Measurements from ENCODE around the gene SUCLG2. TPM values are rescaled to one million over a fixed set of nuclear protein-coding genes. Genes with fewer than 3 reads are reported as not detected.

The SUCLG2 gene
- total and polyA plus RNA-seq, 7 donors = 63.1 to 289 (median 70.9) TPM

DNA sequence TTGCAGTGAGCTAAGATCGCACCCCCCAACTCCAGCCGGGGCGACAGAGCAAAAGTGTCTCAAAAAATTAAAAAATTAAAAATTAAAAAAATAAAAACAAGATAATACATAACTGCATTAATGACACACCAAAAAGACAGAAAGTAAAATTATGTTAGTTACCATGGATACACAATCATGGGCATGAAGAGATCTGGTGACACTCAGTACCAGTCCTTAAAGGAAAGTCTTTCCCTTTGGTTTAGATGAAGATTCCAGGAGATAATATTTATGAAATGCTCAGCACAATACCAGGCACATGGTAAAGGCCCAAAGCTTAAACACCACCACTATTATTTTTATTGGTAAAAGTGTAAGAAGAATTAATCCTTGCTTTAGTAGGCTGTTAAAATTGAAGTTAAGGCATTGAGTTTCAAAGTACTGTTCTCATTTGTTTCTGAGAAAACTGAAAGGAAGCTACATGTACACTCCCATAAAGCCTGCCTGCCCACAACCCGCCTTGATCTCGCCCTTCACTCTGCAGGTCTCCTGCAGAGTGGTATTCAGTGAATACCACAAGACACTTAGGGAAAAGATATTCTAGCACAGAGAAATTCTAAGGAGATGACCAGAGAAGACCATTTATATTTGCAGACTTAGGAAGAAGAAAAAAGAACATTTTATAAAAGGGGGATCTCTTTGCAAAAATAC is 52.3 kb downstream of the SUCLG2 start:
- H3K4me3 ChIP-seq = no peak overlapping the region
- peaks cover 0 to 7% (median 3%) of the 10 kb centered on the region in 4 donors for H3K4me1 ChIP-seq
- 85 to 97% methylated on average over 5 of the region's 5 CpGs for WGBS, 2 donors
- no peaks in the 10 kb centered on the region for H3K27me3 ChIP-seq
- DNase-seq = no peak
- H3K27ac ChIP-seq = no peak overlapping the region
- peaks cover 0 to 23% (median 0%) of the 10 kb centered on the region in 4 donors for H3K36me3 ChIP-seq
- TF ChIP-seq POLR2A (IDR thresholded peaks at IDR 0.05) (no peak), POLR2AphosphoS5 (IDR thresholded peaks at IDR 0.05) (no peak)
- H3K9me3 ChIP-seq = no peaks in the 10 kb centered on the region
- intact Hi-C loops (cut with DNase I) = no loop called here

DNA sequence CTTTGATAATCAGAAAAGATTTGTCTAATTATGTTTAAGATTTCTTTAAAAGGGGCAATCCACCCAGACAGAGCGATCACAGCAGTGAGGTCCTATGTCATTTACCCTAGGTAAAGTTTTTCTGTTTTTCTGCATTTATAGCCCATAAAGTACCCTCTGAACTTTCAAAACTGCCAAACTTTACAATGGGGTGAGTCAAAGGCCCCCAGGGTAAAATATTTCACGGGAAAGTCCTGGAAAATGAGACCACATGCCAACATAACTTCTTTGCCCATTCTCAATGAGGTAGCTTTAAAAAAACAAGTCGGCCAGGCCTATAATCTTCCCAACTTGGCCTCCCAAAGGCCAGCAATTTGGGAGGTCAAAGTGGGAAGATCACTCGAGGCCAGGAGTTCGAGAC is 53.0 kb downstream of the SUCLG2 start:
- H3K4me3 ChIP-seq = no peak overlapping the region
- intact Hi-C loops (cut with DNase I) = no loop called here
- no peaks in the 10 kb centered on the region for H3K9me3 ChIP-seq
- TF ChIP-seq, protein P1, sequence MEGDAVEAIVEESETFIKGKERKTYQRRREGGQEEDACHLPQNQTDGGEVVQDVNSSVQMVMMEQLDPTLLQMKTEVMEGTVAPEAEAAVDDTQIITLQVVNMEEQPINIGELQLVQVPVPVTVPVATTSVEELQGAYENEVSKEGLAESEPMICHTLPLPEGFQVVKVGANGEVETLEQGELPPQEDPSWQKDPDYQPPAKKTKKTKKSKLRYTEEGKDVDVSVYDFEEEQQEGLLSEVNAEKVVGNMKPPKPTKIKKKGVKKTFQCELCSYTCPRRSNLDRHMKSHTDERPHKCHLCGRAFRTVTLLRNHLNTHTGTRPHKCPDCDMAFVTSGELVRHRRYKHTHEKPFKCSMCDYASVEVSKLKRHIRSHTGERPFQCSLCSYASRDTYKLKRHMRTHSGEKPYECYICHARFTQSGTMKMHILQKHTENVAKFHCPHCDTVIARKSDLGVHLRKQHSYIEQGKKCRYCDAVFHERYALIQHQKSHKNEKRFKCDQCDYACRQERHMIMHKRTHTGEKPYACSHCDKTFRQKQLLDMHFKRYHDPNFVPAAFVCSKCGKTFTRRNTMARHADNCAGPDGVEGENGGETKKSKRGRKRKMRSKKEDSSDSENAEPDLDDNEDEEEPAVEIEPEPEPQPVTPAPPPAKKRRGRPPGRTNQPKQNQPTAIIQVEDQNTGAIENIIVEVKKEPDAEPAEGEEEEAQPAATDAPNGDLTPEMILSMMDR (IDR thresholded peaks at IDR 0.05) = no peak
- TF ChIP-seq POLR2A (IDR thresholded peaks at IDR 0.05) (no peak), EP300 (IDR thresholded peaks at IDR 0.05) (no peak), POLR2AphosphoS5 (IDR thresholded peaks at IDR 0.05) (no peak)
- 84 to 85% methylated on average over 5 of the region's 5 CpGs for WGBS, 2 donors
- peaks cover 0 to 7% (median 3%) of the 10 kb centered on the region in 4 donors for H3K4me1 ChIP-seq
- peaks cover 0 to 19% (median 0%) of the 10 kb centered on the region in 4 donors for H3K36me3 ChIP-seq
- no peak overlapping the region for H3K27ac ChIP-seq
- no peaks in the 10 kb centered on the region for H3K27me3 ChIP-seq
- DNase-seq = no peak

DNA sequence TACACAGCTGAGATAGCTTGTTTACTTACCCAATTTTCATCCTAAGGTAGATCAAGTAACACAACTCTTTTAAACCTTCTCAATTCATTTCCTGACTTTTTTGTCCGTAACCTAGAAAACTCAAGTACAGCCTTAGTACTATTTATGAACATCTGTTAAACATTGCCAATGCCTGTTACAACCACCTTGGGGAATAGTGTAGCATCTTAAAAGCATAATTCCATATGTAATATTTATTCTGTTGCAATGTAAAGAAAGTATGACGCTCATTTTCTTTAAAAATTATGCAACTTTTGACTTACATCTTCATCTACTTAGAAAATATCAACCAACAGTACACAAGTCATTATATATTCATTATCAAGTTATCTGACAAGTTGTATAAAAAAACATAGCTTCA is 54.6 kb downstream of the SUCLG2 start:
- Histone ChIP-seq H3K27me3 (no peaks in the 10 kb centered on the region), H3K27ac (no peak overlapping the region), H3K36me3 (peaks cover 0 to 8% (median 0%) of the 10 kb centered on the region in 4 donors), H3K4me1 (peaks cover 0 to 7% (median 3%) of the 10 kb centered on the region in 4 donors), H3K9me3 (no peaks in the 10 kb centered on the region), H3K4me3 (no peak overlapping the region)
- WGBS, 2 donors = 93 to 94% methylated on average over 2 of the region's 2 CpGs
- no peak for DNase-seq
- no peak for TF ChIP-seq POLR2A (IDR thresholded peaks at IDR 0.05)
- TF ChIP-seq, protein P1 (IDR thresholded peaks at IDR 0.05) = no peak
- no peak for TF ChIP-seq POLR2AphosphoS5 (IDR thresholded peaks at IDR 0.05)
- no peak for TF ChIP-seq EP300 (IDR thresholded peaks at IDR 0.05)
- intact Hi-C loops (cut with DNase I) = no loop called here

DNA sequence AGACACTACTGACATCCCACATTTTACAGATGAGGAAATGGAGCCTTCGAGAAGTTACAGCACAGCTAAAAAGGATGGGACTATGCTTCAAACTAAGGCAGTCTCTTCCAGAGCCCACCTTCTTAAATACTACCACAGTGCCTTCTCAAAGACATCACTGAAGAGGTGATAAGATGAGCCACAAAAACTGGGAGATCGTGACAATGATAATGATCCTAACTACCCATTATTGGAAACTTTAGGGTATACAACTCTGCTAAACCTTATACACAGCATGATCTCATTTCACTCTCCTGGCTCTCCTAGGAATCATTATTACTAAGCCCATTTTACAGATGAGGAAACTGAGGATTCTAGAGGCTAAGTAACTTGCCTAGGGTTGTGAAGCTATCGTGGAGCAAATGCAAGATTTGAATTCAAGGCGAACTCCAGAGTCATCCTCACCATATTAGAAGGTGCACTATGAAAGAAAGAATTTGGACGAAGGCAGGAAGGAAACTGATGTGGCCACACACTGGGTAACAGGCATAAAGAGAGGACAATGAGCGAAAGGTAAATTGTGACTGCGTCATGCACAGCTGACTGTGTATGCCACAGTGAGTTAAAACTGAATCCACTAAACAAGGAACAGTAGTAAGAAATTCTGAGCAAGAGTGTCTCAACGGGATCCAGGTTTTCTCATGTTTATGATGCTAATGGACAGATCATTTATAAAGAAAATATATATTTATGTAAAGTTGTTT is 55.4 kb downstream of the SUCLG2 start:
- Histone ChIP-seq H3K27ac (no peak overlapping the region), H3K9me3 (no peaks in the 10 kb centered on the region), H3K27me3 (no peaks in the 10 kb centered on the region), H3K4me3 (no peak overlapping the region), H3K36me3 (no peaks in the 10 kb centered on the region), H3K4me1 (peaks cover 0 to 7% (median 3%) of the 10 kb centered on the region in 4 donors)
- DNase-seq = no peak
- intact Hi-C loops (cut with DNase I) = no loop called here
- no peak for TF ChIP-seq POLR2AphosphoS5 (IDR thresholded peaks at IDR 0.05)
- TF ChIP-seq, protein P1 (IDR thresholded peaks at IDR 0.05) = no peak
- 89 to 95% methylated on average over 8 of the region's 8 CpGs for WGBS, 2 donors

DNA sequence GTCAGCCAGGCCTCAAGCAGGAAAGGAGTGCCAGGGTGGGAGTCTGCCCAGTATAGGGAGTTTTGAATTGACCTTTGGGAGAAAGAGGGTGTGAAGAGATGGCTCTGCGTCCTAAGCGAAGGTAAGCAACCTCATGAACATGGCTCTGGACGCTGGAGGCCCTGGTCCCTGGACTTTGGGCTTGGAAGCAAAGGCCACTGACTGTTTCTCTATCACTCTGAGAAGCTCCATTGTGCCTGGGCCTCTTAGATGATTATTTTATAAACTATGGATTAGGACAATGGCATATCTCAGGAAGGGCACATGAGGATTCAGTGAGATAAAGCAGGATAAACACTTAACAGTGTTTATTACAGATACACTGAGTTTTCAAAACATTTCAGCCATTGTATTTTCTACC is 59.0 kb downstream of the SUCLG2 start:
- no peak for DNase-seq
- Histone ChIP-seq H3K27me3 (no peaks in the 10 kb centered on the region), H3K27ac (no peak overlapping the region), H3K4me3 (no peak overlapping the region), H3K36me3 (no peaks in the 10 kb centered on the region), H3K4me1 (no peaks in the 10 kb centered on the region), H3K9me3 (no peaks in the 10 kb centered on the region)
- TF ChIP-seq POLR2A (IDR thresholded peaks at IDR 0.05) (no peak), EP300 (IDR thresholded peaks at IDR 0.05) (no peak), POLR2AphosphoS5 (IDR thresholded peaks at IDR 0.05) (no peak)
- TF ChIP-seq, protein P1 (IDR thresholded peaks at IDR 0.05) = no peak
- WGBS, 2 donors = 83 to 95% methylated on average over 3 of the region's 3 CpGs
- intact Hi-C loops (cut with DNase I) = no loop called here
